CD8-positive, alpha-beta memory T cell (primary cell): Measurements from ENCODE around the gene TAS2R46. TPM values are rescaled to one million over a fixed set of nuclear protein-coding genes. Genes with fewer than 3 reads are reported as not detected.

Experiments
- CTCF ChIA-PET: fragments of 350-600 bp; sonication (Branson Sonifier 250); formaldehyde crosslinking; loops from one replicate; lab custom pipeline; 2021; ENCODE audit warnings: antibody characterized with exemption; lab: Charles Lee
- POLR2A ChIA-PET: fragments of 350-600 bp; sonication (Branson Sonifier 250); formaldehyde crosslinking; loops from one replicate; lab custom pipeline; 2021; ENCODE audit warnings: antibody characterized with exemption; lab: Charles Lee
- DNase-seq, 5 donors: peaks; one replicate each; pipeline versions ENCODE4 v3.0.0 to v3.0.0-alpha.2; 2020 to 2022; ENCODE audit warnings: mixed read lengths in 1 of 5
- H3K27ac ChIP-seq: one replicate; pipeline ENCODE4 v1.7.0; 2013; ENCODE audit warnings: low read depth, mild to moderate bottlenecking, low read length, moderate library complexity
- H3K27me3 ChIP-seq: 2 replicates; pipeline ENCODE4 v1.7.0; 2013; ENCODE audit warnings: low read length, mild to moderate bottlenecking; ENCODE audit not compliant: insufficient read depth, poor library complexity, severe bottlenecking
- H3K36me3 ChIP-seq: 2 replicates; pipeline ENCODE4 v1.7.0; 2013; ENCODE audit warnings: mild to moderate bottlenecking, low read length, moderate library complexity; ENCODE audit not compliant: insufficient read depth
- H3K4me1 ChIP-seq: 2 replicates; pipeline ENCODE4 v1.7.0; 2013; ENCODE audit warnings: mild to moderate bottlenecking, low read length, moderate library complexity; ENCODE audit not compliant: insufficient read depth
- H3K4me3 ChIP-seq: 2 replicates; pipeline ENCODE4 v1.7.0; 2013; ENCODE audit warnings: mild to moderate bottlenecking, low read length
- H3K9me3 ChIP-seq: 2 replicates; pipeline ENCODE4 v1.7.0; 2013; ENCODE audit warnings: mild to moderate bottlenecking, low read length
- H3K27ac Mint-ChIP-seq, 8 donors: one replicate each; pipeline ENCODE4 v1.8.0; 2020 to 2021; ENCODE audit warnings: mixed read lengths in 8 of 8, mild to moderate bottlenecking in 6 of 8, inconsistent platforms in 3 of 8, moderate library complexity in 3 of 8
- H3K27me3 Mint-ChIP-seq, 2 donors: one replicate each; pipeline ENCODE4 v1.8.0; 2020 to 2021; ENCODE audit warnings: mixed read lengths in 2 of 2, mild to moderate bottlenecking in 1 of 2, moderate library complexity in 1 of 2
- H3K36me3 Mint-ChIP-seq, 3 donors: one replicate each; pipeline ENCODE4 v1.8.0; 2020 to 2021; ENCODE audit warnings: mixed read lengths in 3 of 3, inconsistent platforms in 1 of 3, mild to moderate bottlenecking in 1 of 3
- H3K4me1 Mint-ChIP-seq, 3 donors: one replicate each; pipeline ENCODE4 v1.8.0; 2020 to 2021; ENCODE audit warnings: mixed read lengths in 3 of 3, inconsistent platforms in 1 of 3, mild to moderate bottlenecking in 1 of 3
- H3K4me3 Mint-ChIP-seq, 7 donors: one replicate each; pipeline ENCODE4 v1.8.0; 2020 to 2021; ENCODE audit warnings: mixed read lengths in 7 of 7, mild to moderate bottlenecking in 6 of 7, moderate library complexity in 4 of 7, inconsistent platforms in 2 of 7
- H3K9me3 Mint-ChIP-seq, 5 donors: one replicate each; pipeline ENCODE4 v1.8.0; 2020 to 2022; ENCODE audit warnings: mixed read lengths in 5 of 5, mild to moderate bottlenecking in 3 of 5, moderate library complexity in 2 of 5, inconsistent platforms in 1 of 5
- polyA plus RNA-seq: library from polyadenylated mRNA; unstranded; fragments of 300-500 nt; fragmentation: Illumina TruSeq; gene quantifications from one replicate; pipeline ENCODE4 v1.2.3, GENCODE V29; 2021
- total RNA-seq, 2 experiments: library from RNA; stranded (reverse); gene quantifications; one replicate each; pipeline ENCODE4 v1.2.3, GENCODE V29; 2021

Gene TAS2R46
- total and polyA plus RNA-seq, 3 experiments from 2014 or later, result 0.55 to 0.93 TPM; not detected in 1

DNA sequence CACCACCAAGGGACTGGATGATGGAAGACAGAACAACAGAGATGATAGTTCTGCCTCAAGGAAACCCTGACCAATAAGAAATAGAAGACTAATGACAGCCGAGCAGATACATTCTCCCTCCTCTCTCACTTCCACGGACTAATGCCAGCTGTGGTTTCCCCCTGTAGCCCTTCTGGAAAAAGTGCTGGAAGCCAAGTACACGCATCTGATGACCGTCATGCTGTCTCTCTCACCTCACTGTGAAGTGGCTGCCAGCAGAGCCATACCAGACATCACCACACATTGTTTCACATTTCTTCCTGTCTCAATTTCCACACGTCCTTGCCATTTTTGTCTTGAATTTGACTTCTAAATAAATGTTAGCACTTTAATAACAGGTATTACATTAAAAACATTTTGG, 27.2 kb upstream of the TAS2R46 start:
- H3K4me1 Mint-ChIP-seq, result no peaks in the 10 kb centered on the region
- no peak overlapping the region for H3K4me3 Mint-ChIP-seq
- H3K9me3 Mint-ChIP-seq, result peaks cover 0 to 9% (median 0%) of the 10 kb centered on the region in 5 donors
- Histone ChIP-seq H3K27me3 (no peaks in the 10 kb centered on the region), H3K36me3 (no peaks in the 10 kb centered on the region), H3K9me3 (no peaks in the 10 kb centered on the region), H3K27ac (no peak overlapping the region), H3K4me3 (no peak overlapping the region), H3K4me1 (no peaks in the 10 kb centered on the region)
- no peak overlapping the region for H3K27ac Mint-ChIP-seq
- POLR2A ChIA-PET, result no interaction called here
- peaks cover 3 to 47% (median 8%) of the 10 kb centered on the region in 3 donors for H3K36me3 Mint-ChIP-seq
- CTCF ChIA-PET, result no interaction called here
- DNase-seq, result no peak
- H3K27me3 Mint-ChIP-seq, result no peaks in the 10 kb centered on the region

DNA sequence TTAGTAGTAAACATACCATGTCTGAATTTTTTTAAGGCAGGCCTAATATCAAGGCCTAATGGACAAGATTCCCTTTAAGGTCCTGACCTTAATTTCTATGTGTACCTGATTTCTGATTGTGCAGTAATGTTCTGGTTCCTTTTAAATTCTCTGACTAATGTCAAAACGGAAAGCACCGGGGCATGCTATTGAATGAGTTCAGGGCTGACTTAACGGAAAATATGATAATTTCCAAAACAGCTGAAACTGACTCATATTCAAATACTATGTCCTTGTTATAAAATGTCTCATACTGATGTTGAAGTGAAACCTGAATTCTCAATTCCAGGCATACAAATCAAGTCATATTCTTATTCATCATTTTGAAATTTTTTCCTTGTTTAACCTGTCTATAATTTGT, 23.3 kb upstream of the TAS2R46 start:
- POLR2A ChIA-PET, result no interaction called here
- Histone ChIP-seq H3K4me1 (no peaks in the 10 kb centered on the region), H3K4me3 (no peak overlapping the region), H3K27ac (no peak overlapping the region), H3K27me3 (no peaks in the 10 kb centered on the region), H3K9me3 (no peaks in the 10 kb centered on the region), H3K36me3 (no peaks in the 10 kb centered on the region)
- H3K4me1 Mint-ChIP-seq, result no peaks in the 10 kb centered on the region
- CTCF ChIA-PET, result no interaction called here
- no peak overlapping the region for H3K4me3 Mint-ChIP-seq
- no peak overlapping the region for H3K27ac Mint-ChIP-seq
- peaks cover 8 to 46% (median 11%) of the 10 kb centered on the region in 3 donors for H3K36me3 Mint-ChIP-seq
- DNase-seq, result no peak
- H3K9me3 Mint-ChIP-seq, result peaks cover 5 to 30% (median 8%) of the 10 kb centered on the region in 5 donors
- no peaks in the 10 kb centered on the region for H3K27me3 Mint-ChIP-seq

DNA sequence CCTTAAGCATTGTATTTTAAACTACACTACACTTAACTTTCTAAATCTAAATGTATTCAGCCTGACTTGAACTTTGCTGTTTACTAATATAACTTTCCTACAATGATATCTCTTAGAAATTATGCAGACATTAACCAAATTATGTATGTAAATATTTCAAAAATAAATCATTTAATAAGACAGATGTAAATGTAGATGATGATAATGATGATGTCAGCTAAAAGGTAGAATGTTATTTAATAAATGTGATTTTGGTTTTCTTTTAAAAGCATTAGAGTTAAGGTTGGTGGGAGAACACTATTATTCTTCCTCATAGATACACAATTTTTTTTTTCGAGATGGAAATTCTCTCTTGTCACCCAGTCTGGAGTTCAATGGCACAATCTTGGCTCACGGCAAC, 19.9 kb upstream of the TAS2R46 start:
- H3K27ac ChIP-seq, result no peak overlapping the region
- Mint-ChIP-seq H3K4me1 (peaks cover 0 to 9% (median 0%) of the 10 kb centered on the region in 3 donors), H3K27me3 (no peaks in the 10 kb centered on the region), H3K36me3 (peaks cover 8 to 43% (median 11%) of the 10 kb centered on the region in 3 donors), H3K27ac (no peak overlapping the region), H3K4me3 (no peak overlapping the region), H3K9me3 (peaks cover 5 to 33% (median 9%) of the 10 kb centered on the region in 5 donors)
- H3K9me3 ChIP-seq, result no peaks in the 10 kb centered on the region
- no peaks in the 10 kb centered on the region for H3K4me1 ChIP-seq
- POLR2A ChIA-PET, result no interaction called here
- H3K36me3 ChIP-seq, result no peaks in the 10 kb centered on the region
- H3K27me3 ChIP-seq, result no peaks in the 10 kb centered on the region
- CTCF ChIA-PET, result no interaction called here
- no peak for DNase-seq
- H3K4me3 ChIP-seq, result no peak overlapping the region

DNA sequence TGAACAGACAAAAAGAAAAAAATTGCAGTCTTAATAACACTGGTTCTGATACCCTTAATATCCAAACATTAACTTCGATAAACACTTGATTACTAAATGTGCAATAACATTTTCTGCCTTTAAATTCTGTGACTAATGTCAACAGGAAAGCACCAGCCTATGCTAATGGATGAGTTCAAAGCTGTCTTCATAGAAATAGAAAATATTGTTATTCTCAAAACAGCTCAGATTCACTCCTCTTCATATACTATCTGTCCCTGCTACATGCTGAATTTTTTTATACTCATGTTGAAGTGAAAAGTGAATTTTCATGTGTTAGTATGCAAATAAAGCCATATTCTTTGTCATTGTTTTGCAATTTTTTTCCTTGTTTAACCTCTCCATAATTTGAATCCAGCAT, 16.2 kb upstream of the TAS2R46 start:
- Histone ChIP-seq H3K27ac (no peak overlapping the region), H3K9me3 (no peaks in the 10 kb centered on the region), H3K27me3 (no peaks in the 10 kb centered on the region), H3K36me3 (no peaks in the 10 kb centered on the region), H3K4me3 (no peak overlapping the region), H3K4me1 (no peaks in the 10 kb centered on the region)
- CTCF ChIA-PET, result no interaction called here
- Mint-ChIP-seq H3K9me3 (peaks cover 2 to 19% (median 9%) of the 10 kb centered on the region in 5 donors), H3K36me3 (peaks cover 4 to 34% (median 4%) of the 10 kb centered on the region in 3 donors), H3K4me1 (peaks cover 4 to 9% (median 4%) of the 10 kb centered on the region in 3 donors), H3K27me3 (no peaks in the 10 kb centered on the region), H3K4me3 (no peak overlapping the region), H3K27ac (no peak overlapping the region)
- no peak for DNase-seq
- POLR2A ChIA-PET, result no interaction called here

DNA sequence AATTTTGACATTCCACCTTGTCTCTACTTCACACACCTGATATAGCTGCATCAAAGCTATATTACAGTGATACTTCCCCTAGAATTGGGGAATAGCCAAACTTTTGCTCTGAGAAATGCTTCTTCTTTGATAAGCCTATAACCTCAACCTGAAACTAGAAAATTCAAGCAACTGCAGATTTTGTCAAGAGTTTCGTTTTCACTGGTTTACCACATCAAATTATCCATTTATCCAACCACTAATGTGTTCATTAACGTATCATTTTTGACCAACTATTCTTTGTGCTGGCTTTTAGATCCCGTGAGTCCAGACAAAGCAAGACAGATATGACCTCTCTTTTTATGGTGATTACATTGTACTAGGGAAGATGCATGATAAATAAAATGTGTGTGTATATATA, 13.5 kb upstream of the TAS2R46 start:
- Mint-ChIP-seq H3K27me3 (peaks cover 0 to 1% of the 10 kb centered on the region in 2 donors), H3K4me3 (no peak overlapping the region), H3K27ac (no peak overlapping the region), H3K36me3 (peaks cover 5 to 33% (median 5%) of the 10 kb centered on the region in 3 donors), H3K9me3 (peaks cover 0 to 6% (median 4%) of the 10 kb centered on the region in 5 donors), H3K4me1 (peaks cover 4 to 9% (median 6%) of the 10 kb centered on the region in 3 donors)
- CTCF ChIA-PET, result no interaction called here
- H3K4me1 ChIP-seq, result no peaks in the 10 kb centered on the region
- POLR2A ChIA-PET, result no interaction called here
- H3K27me3 ChIP-seq, result no peaks in the 10 kb centered on the region
- DNase-seq, result no peak
- no peaks in the 10 kb centered on the region for H3K36me3 ChIP-seq
- no peak overlapping the region for H3K27ac ChIP-seq
- H3K9me3 ChIP-seq, result no peaks in the 10 kb centered on the region
- H3K4me3 ChIP-seq, result no peak overlapping the region

DNA sequence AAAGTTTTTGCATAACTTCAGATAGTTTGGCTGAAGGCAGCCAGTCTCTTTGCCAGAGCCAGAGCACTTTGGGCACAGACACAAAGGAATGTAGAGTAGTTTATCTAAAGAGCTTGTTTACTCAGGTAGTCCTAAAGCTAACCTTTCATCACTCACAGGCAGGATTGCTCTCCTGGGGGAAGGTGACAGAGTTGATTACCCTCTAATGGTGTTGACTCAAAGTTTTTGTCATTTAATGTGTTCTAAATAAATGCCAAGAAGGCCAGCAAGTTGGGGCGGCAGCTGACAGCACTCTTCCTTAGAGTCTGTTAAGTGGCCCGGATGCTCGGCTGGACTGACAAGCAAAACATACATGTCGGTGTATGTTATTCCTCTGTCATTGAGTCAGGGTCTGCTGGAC, 9.3 kb upstream of the TAS2R46 start:
- ChIA-PET CTCF (no interaction called here), POLR2A (no interaction called here)
- no peak overlapping the region for H3K4me3 Mint-ChIP-seq
- H3K36me3 Mint-ChIP-seq, result peaks cover 5 to 45% (median 9%) of the 10 kb centered on the region in 3 donors
- Histone ChIP-seq H3K27me3 (no peaks in the 10 kb centered on the region), H3K4me3 (no peak overlapping the region), H3K36me3 (no peaks in the 10 kb centered on the region), H3K27ac (no peak overlapping the region), H3K9me3 (no peaks in the 10 kb centered on the region), H3K4me1 (no peaks in the 10 kb centered on the region)
- peak in 1 of 5 donors; percentile 30 for DNase-seq
- peaks cover 0 to 6% (median 4%) of the 10 kb centered on the region in 3 donors for H3K4me1 Mint-ChIP-seq
- no peak overlapping the region for H3K27ac Mint-ChIP-seq
- H3K27me3 Mint-ChIP-seq, result peaks cover 0 to 1% of the 10 kb centered on the region in 2 donors
- peaks cover 0 to 4% (median 0%) of the 10 kb centered on the region in 5 donors for H3K9me3 Mint-ChIP-seq

DNA sequence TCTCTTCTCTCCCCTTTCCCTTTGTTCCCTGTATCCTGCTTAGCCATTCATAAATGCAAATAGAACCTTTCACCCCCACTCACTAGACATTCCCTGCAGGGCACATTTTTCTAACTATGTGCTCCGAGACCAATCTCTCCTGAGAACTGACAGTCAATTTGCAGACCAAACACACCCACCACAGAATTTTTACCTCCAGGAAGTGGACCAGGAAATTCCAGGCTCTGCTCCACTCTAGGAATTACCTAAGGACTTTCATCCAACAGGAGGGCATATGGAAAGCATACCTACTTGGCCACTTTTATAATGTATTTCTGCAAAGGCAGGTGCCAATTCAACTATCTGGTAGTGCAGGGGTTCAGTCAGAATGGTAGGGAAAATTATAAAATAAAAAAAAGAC, 8.9 kb upstream of the TAS2R46 start:
- no peaks in the 10 kb centered on the region for H3K27me3 ChIP-seq
- H3K27ac Mint-ChIP-seq, result no peak overlapping the region
- peaks cover 0 to 4% (median 0%) of the 10 kb centered on the region in 5 donors for H3K9me3 Mint-ChIP-seq
- no peak for DNase-seq
- H3K4me3 ChIP-seq, result no peak overlapping the region
- H3K4me1 Mint-ChIP-seq, result peaks cover 0 to 6% (median 4%) of the 10 kb centered on the region in 3 donors
- ChIA-PET CTCF (no interaction called here), POLR2A (no interaction called here)
- no peaks in the 10 kb centered on the region for H3K36me3 ChIP-seq
- no peak overlapping the region for H3K27ac ChIP-seq
- H3K4me1 ChIP-seq, result no peaks in the 10 kb centered on the region
- H3K27me3 Mint-ChIP-seq, result peaks cover 0 to 1% of the 10 kb centered on the region in 2 donors
- no peak overlapping the region for H3K4me3 Mint-ChIP-seq
- peaks cover 5 to 48% (median 9%) of the 10 kb centered on the region in 3 donors for H3K36me3 Mint-ChIP-seq
- no peaks in the 10 kb centered on the region for H3K9me3 ChIP-seq

DNA sequence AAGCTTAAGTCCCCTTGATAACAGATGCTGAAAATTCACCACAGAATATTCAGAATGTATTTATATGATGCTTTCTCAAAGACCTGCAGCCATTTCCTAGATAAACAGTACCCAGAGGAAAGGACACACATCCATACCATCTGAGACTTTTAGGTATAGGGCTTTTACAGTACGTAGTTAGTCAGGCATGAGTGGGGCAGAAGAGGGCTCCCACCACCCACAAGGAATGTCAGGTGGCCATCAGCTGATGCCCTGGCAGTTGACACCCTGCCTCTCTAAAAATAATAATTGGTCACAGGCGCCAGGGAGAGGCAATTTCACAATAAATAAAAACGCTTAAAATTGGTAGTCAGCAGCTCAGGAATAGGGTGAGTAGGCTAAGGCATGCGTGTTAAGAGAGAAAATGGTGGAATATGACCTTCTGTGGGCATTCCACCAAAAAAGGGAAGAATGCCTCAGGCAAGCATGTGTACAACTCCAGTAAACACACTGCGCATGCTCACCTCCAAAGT, 7.8 kb upstream of the TAS2R46 start:
- Mint-ChIP-seq H3K27ac (no peak overlapping the region), H3K9me3 (peaks cover 0 to 4% (median 0%) of the 10 kb centered on the region in 5 donors), H3K4me1 (peaks cover 0 to 11% (median 9%) of the 10 kb centered on the region in 3 donors), H3K36me3 (peaks cover 5 to 56% (median 12%) of the 10 kb centered on the region in 3 donors), H3K27me3 (peaks cover 0 to 1% of the 10 kb centered on the region in 2 donors), H3K4me3 (no peak overlapping the region)
- H3K4me1 ChIP-seq, result no peaks in the 10 kb centered on the region
- no peak overlapping the region for H3K4me3 ChIP-seq
- no peaks in the 10 kb centered on the region for H3K9me3 ChIP-seq
- no peaks in the 10 kb centered on the region for H3K36me3 ChIP-seq
- no peak for DNase-seq
- ChIA-PET POLR2A (no interaction called here), CTCF (no interaction called here)
- no peak overlapping the region for H3K27ac ChIP-seq
- H3K27me3 ChIP-seq, result no peaks in the 10 kb centered on the region
